SH-SY5Y (cell line): Measurements from ENCODE around the gene MRPL34.

ENCODE experiments used
- GATA2 ChIP-seq: IDR thresholded peaks from 2 replicates; pipeline ENCODE4 v1.6.1; 2011; ENCODE audit warnings: mild to moderate bottlenecking, low read depth, low read length
- GATA3 ChIP-seq: IDR thresholded peaks from 2 replicates; pipeline ENCODE4 v1.6.1; 2011; ENCODE audit warnings: low read depth, mild to moderate bottlenecking, low read length, moderate library complexity

DNA sequence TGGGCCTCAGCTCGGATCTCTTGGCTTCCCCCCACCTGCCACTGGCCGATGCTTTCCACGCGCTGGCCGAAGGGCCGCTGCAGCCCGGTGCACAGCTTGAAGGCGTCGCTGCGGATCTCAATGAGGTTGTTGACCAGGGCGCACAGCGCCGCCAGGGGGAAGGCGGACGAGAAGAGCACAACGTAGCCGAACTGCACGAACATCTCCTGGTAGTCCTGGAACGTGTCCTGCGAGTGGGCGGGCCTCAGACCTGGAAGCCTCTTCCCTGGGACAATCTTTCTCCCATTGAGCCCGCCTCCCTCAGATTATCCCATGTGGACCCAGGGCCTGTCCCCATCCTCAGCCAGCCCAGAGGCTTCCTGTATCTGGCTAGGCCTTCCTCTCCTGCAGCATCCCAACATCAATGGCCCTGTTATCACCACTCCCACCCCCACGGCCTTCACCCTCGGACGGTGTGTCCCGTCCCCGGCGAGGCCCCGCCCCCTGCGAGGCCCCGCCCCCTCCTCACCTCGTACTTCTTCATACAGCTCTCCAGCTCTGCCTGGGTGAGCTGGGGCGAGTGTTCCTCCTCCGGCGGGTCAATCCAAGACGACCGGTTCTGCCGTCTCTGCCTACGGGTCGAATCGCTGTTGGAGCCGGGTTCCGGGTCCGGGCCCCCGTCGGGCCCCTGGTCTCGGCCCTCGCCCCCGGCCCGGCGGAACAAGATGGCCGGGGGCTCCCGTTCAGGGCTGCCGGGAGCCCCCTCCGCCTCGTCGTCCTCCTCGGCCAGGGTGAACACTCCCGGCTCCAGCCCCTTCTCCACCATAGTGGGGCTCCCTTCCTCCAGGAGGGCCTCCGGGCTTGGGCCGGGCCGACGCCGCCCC lies 22.2 kb downstream of the MRPL34 start:
- TF ChIP-seq GATA3 (no peak), GATA2 (no peak)
